Measurements from ENCODE around the gene RAPGEF2. TPM values are rescaled to one million over a fixed set of nuclear protein-coding genes. Genes with fewer than 3 reads are reported as not detected.

The RAPGEF2 gene
- total RNA-seq, 1 experiment from 2014 or later, result 23.8 TPM

- no peak for TF ChIP-seq CTCF (IDR thresholded peaks at IDR 0.05; ENCODE audit: unreplicated experiment)
Observed at GRCh38 chr4:159199826-159200225, 96.9 kb downstream of the RAPGEF2 start.

GRCh38 chr4:159201168-159201567, 98.3 kb downstream of the RAPGEF2 start:
- Mint-ChIP-seq H3K36me3 (ENCODE audit: insufficient read depth, unreplicated experiment) (no peaks in the 10 kb centered on the region), H3K4me3 (ENCODE audit: low read depth, unreplicated experiment) (no peak overlapping the region), H3K27ac (ENCODE audit: unreplicated experiment) (no peak overlapping the region), H3K4me1 (ENCODE audit: low read depth, unreplicated experiment) (no peaks in the 10 kb centered on the region), H3K27me3 (ENCODE audit: unreplicated experiment) (no peaks in the 10 kb centered on the region), H3K9me3 (ENCODE audit: low read depth, unreplicated experiment) (no peaks in the 10 kb centered on the region)
- CTCF ChIA-PET, result no interaction called here
- DNase-seq, result no peak
- no peak for TF ChIP-seq CTCF (IDR thresholded peaks at IDR 0.05; ENCODE audit: unreplicated experiment)
- no TSS peak for BruUV-seq (replicated peaks)
- intact Hi-C loops (cut with micrococcal nuclease; ENCODE audit: unreplicated experiment), result loop anchor here (5.0 to 10.0 kb wide), 3 partner anchors 244 to 469 kb away; no protein-coding TSS in a partner anchor

More at GRCh38 chr4:159199826-159200225, 96.9 kb downstream of the RAPGEF2 start:
- H3K4me3 Mint-ChIP-seq (ENCODE audit: low read depth, unreplicated experiment), result no peak overlapping the region
- H3K36me3 Mint-ChIP-seq (ENCODE audit: insufficient read depth, unreplicated experiment), result no peaks in the 10 kb centered on the region
- H3K27me3 Mint-ChIP-seq (ENCODE audit: unreplicated experiment), result no peaks in the 10 kb centered on the region
- H3K27ac Mint-ChIP-seq (ENCODE audit: unreplicated experiment), result no peak overlapping the region
- H3K4me1 Mint-ChIP-seq (ENCODE audit: low read depth, unreplicated experiment), result no peaks in the 10 kb centered on the region
- no peaks in the 10 kb centered on the region for H3K9me3 Mint-ChIP-seq (ENCODE audit: low read depth, unreplicated experiment)
- intact Hi-C loops (cut with micrococcal nuclease; ENCODE audit: unreplicated experiment), result loop anchor here (5.0 to 10.0 kb wide), 3 partner anchors 245 to 468 kb away; no protein-coding TSS in a partner anchor
- BruUV-seq (replicated peaks), result no TSS peak
- DNase-seq, result no peak
- CTCF ChIA-PET, result no interaction called here

- intact Hi-C loops (cut with micrococcal nuclease; ENCODE audit: unreplicated experiment), result loop anchor here (5.0 to 10.0 kb wide), 3 partner anchors 240 to 472 kb away; no protein-coding TSS in a partner anchor
- DNase-seq, result no peak
- no TSS peak for BruUV-seq (replicated peaks)
- Mint-ChIP-seq H3K36me3 (ENCODE audit: insufficient read depth, unreplicated experiment) (no peaks in the 10 kb centered on the region), H3K4me3 (ENCODE audit: low read depth, unreplicated experiment) (no peak overlapping the region), H3K9me3 (ENCODE audit: low read depth, unreplicated experiment) (no peaks in the 10 kb centered on the region), H3K4me1 (ENCODE audit: low read depth, unreplicated experiment) (no peaks in the 10 kb centered on the region), H3K27ac (ENCODE audit: unreplicated experiment) (no peak overlapping the region), H3K27me3 (ENCODE audit: unreplicated experiment) (no peaks in the 10 kb centered on the region)
- CTCF ChIA-PET, result no interaction called here
- no peak for TF ChIP-seq CTCF (IDR thresholded peaks at IDR 0.05; ENCODE audit: unreplicated experiment)
Observed at GRCh38 chr4:159204566-159204965, 101.7 kb downstream of the RAPGEF2 start.

- H3K36me3 Mint-ChIP-seq (ENCODE audit: insufficient read depth, unreplicated experiment), result no peaks in the 10 kb centered on the region
- no peaks in the 10 kb centered on the region for H3K27me3 Mint-ChIP-seq (ENCODE audit: unreplicated experiment)
- no peak for DNase-seq
- no peaks in the 10 kb centered on the region for H3K4me1 Mint-ChIP-seq (ENCODE audit: low read depth, unreplicated experiment)
- no peak overlapping the region for H3K27ac Mint-ChIP-seq (ENCODE audit: unreplicated experiment)
- intact Hi-C loops (cut with micrococcal nuclease; ENCODE audit: unreplicated experiment), result loop anchor here (10.0 kb wide), 1 partner anchor 239 kb away; no protein-coding TSS in a partner anchor
- no peaks in the 10 kb centered on the region for H3K9me3 Mint-ChIP-seq (ENCODE audit: low read depth, unreplicated experiment)
- no TSS peak for BruUV-seq (replicated peaks)
- H3K4me3 Mint-ChIP-seq (ENCODE audit: low read depth, unreplicated experiment), result no peak overlapping the region
- CTCF ChIA-PET, result no interaction called here
- TF ChIP-seq CTCF (IDR thresholded peaks at IDR 0.05; ENCODE audit: unreplicated experiment), result no peak
Observed at GRCh38 chr4:159205466-159205865, 102.6 kb downstream of the RAPGEF2 start.
